Stimulated activated CD8-positive, alpha-beta memory T cell treated with anti-CD3 and anti-CD28 coated beads, Interleukin-15, amount 100 ng/mL, for 24 hours (primary cell): ENCODE results near the gene MZT1.
A peak's percentile ranks its signal among the peaks of the same experiment; 100 is the strongest.
"Not testable (repeated sequence)": the region's sequence is repeated elsewhere in the genome, so short reads cannot be mapped to it uniquely, and the experiment has no call there.

Source experiments
- DNase-seq: peaks from one replicate; pipeline ENCODE4 v3.0.0-alpha.2; 2020; ENCODE audit warnings: low read depth

MZT1 gene, protein sequence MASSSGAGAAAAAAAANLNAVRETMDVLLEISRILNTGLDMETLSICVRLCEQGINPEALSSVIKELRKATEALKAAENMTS

DNA sequence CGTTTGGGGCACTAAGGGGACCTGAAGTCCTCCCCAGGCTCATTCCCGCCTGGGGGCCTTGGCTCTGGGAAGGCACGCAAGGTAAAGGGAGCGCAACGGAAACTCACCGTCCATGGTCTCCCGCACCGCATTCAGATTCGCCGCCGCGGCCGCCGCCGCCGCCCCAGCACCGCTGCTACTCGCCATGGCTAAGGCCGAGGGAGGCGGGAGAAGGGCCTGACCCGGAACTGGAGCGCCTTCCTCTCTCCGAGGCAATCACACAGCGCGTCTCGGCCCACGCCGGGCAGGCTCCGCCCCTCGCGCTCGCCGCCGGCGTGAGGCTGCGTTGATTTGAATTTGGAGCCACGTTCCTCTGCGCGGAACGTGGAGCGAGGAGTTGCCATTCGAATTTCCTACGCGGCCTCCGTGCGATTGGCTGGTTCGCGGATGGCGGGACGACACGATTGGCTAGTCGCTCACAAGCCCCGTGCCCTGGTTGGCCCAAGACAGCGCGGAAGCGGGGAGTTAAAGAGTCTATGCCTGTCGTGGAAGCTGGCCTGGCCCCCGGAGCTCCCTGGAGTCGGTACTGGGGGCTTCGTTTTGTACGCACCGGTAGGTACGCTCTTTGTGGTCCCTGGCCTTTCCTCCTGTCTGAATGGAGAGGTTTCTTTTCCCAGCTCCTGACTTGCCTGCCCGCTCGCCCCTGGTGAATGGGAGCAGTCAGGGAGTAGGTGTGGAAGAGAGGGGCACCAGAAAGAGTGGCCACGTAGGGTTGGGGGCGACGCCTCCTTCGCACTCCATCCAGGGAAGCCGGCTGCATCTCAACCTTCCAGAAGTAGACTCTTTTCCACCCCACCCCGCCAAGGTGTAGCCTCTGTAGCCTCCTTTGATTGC lies at the start of gene MZT1, which contains the start of gene BORA:
Gene MZT1, minus strand, starts transcription at position 213 of the 873 bp plus-strand sequence. Its CDS starts 27 bp downstream, at position 186.
Gene BORA, plus strand, starts transcription at position 507 of the 873 bp plus-strand sequence. CDS start 1,018 bp downstream, outside the sequence.
- peak; percentile 80 for DNase-seq

DNA sequence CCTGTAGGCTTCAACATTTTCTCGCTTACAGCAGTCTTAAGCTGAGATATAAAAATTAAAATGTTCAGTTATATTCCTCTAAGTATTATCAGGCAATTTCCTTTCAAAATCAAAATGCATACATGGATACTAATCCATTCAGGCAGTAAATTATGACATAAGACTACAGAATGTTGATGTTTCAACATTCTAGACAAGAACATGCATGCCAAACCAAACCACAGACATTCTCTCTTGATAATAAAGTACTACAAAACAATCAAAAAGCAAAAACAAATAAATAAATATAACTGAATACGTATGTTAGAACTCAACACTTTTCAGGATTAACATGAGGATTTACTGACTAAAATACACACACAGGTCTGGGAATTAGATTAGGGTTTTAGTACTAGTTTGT lies 46.6 kb upstream of the MZT1 start:
- DNase-seq: no peak

DNA sequence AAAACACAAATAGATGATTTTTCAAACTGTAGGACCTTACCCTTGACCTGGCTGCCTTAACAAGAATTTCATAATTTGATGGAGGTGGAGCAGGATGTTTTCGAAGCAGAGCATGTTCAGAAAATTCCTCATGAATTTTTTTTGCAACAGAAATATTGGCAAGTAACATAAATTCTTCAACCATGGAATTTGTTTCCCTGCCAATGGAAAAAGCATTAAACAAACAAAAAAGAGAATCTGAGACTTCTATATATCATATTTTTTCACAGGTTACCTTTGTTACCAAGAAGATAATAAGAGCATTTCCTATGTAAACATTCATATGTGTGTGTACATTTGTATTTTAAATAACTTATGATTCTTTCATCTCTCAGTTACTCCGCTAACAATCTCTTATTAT lies 36.0 kb upstream of the MZT1 start:
- no peak for DNase-seq

DNA sequence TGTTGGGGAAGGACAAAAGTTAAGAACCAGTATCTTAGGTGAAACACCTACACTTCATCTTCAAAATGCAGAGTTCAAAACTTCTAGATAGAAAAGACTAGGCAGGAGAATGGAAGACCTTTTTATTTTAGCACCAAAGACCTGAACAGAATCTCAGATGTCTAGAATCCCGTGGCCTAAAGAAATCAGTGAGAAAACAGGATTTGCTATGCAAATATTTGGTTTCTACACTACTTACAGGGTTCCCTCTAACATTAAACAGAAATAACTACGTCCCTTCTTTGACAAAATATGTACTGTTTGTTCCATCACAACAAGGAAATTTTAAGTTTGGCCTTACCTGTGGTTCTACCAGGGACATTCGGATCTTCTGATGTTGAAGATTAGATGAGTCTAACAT lies 32.8 kb upstream of the MZT1 start:
- DNase-seq: no peak

DNA sequence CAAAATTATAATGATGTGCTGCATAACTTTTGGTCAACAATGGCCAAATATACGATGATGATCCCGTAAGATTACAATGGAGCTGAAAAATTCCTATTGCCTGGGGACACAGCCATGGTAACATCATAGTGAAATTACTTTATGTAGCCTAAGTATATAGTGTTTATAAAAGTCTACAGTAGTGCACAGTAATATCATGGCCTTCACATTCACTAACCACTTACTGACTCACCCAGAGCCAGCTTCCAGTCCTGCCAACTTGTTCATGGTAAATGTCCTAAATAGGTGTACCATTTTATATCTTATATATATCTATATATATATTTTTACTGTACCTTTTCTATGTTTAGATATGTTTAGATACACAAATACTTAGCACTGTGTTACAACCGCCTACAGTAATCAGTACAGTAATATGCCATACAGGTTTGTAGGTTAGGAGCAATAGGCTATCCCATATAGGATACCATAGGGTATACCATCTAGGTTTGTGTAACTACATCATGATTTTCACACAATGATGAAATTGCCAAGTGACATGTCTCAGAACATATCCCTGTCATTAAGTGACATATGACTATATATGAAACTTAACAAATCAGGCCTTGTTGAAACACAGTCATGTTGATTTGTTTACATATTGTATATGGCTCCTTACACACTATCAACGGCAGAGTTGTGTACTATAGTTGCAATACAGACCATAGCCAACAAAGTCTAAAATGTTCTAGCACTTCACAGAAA lies 30.5 kb upstream of the MZT1 start:
- DNase-seq: no peak

DNA sequence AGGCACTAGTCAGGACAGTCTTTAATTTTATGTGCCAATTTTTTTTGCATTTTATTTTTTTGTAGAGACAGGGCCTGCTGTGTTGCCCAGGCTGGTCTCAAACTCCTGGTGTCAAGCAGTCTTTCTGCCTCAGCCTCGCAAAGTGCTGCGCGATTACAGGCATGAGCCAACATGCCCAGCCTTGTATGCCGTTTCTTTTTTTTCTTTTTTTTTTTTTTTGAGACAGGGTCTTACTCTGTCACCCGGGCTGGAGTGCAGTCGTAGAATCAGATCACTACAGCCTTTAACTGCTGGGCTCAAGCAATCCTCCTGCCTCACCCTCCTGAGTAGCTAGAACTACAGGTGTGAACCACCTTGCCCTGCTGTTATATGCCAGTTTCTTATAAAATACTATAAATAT lies 26.7 kb upstream of the MZT1 start:
- no peak for DNase-seq

DNA sequence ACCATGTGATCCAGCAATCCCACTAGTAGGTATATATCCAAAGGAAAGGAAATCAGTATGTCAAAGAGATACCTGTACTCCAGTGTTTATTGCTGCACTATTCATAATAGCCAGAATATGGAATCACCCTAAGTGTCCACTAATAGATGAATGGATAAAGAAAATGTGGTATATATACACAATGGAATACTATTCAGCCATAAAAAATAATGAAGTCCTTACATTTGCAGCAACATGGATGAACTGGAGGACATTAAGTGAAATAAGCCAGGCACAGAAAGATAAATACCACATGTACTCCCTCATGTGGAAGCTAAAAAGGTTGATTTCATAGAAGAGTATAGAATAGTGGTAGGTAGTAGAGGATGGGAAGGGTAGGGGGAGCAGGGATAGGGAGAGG lies 23.8 kb upstream of the MZT1 start:
- DNase-seq: no peak

DNA sequence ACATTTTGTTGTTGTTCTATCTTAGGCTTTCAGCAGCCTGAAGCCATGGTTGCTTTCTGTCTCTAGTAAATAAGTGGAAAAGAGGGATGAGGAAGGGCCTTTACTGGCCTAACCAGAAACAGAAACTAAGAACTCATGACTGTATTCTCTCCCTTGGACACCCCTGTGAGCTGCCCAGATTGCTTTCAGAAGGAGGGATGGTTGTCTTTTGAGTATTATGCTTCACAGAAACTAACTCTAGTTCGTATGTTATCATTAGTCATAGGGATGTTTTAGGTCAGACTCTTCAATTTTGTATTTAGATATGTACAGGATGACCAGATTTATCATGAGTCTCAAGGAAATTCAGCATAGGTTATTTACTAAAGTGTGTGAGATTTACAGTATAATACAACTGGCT lies 17.8 kb upstream of the MZT1 start:
- DNase-seq: no peak

DNA sequence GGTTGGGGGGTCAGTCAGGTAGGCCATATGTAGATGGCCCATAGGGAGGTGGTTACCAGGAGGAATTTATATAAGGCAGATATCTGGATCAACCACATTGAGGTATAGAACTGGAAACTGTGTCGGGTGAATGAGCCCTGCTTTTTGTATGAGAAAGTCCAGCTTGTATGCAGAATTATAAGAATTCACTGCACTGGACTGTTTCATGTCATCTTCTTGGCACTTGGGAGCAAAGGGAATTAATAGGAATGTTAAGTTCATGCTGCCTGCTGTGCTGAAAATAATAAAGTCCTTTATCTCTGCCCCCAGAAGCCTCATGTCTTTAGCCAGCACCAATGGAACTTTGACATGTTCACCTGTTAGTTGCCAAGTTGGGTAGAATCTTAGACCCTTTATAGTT lies 12.6 kb upstream of the MZT1 start:
- DNase-seq: no peak

DNA sequence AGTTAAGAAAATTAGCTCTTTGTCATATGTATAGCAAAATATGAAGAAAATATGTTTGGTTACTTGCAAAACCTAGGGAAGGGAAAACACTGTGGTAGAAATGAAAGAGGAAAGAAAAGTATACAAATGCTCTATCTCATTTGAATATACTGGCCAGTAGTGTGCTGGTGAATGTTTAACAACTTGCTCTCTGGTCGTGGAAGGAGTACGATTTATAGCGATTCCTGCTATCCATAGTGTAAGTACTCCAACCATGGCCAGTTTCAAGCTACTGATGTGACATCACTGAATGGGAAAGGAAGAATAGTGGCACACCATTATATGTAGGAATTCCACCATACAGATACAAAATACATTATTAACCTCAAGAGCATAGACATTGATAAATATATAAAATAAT lies 9.6 kb upstream of the MZT1 start:
- DNase-seq: no peak

DNA sequence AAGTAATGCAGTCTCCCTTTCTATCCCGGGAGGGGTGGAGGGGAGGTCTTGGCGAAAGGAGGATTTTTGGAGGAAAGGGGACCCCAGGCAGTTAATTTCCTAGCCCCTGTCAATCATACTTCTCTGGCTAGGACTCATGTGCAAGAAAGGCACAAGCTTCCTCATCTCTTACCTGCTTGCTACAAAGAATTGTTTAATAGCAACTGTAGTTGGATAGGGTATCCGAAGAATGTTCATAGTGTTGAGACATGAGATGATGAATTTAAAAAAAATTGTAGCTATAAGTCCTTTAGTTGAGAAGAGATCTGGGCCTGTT lies 819 bp upstream of the MZT1 start:
- DNase-seq: no peak

DNA sequence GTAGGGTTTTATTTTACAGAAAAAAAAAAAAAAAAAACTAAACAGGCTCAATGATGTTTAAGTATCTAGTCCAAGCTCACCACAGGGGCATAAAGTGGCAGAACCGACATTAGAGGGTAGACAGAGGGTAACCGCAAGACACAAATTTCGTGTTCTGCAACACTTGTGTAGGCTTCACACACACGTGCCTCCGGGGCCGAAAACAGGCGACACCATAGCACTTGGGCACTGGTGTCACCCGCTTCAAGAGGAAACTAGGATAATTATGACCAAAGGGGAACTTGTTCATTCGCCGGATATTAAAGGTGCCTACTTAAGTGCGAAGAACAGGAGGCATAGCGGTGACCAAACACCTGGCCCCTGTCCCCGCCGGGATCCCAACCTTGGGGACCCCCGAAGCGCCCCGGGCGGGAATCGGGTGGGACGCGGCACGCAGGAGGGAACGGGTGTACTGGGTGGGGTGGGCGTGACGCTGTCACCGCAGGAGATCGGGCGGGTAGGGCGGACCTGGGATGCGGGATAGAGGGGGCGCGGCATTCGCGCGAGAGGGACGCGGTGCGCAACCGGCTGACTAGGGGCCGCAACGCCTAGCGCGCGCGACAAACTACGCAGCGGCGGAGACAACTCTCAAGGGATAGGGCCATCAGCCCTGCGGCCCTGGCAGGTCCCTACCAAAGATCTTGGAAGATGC lies 558 bp downstream of the MZT1 start:
- DNase-seq: peak; percentile 8

DNA sequence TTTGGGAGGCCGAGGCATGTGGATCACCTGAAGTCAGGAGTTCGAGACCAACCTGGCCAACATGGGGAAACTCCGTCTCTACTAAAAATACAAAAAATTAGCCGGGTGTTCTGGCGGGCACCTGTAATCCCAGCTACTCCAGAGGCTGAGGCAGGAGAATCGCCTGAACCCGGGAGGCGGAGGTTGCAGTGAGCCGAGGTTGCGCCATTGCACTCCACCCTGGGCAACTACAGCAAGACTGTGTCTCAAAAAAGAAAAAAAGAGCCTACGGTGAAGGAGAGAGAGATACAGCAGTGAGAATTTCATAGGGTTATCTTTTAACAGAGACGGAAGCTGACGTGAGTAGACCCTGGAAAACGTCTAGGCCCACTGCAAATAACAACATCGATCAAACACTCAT lies 1.2 kb downstream of the MZT1 start:
- not testable (repeated sequence) for DNase-seq

DNA sequence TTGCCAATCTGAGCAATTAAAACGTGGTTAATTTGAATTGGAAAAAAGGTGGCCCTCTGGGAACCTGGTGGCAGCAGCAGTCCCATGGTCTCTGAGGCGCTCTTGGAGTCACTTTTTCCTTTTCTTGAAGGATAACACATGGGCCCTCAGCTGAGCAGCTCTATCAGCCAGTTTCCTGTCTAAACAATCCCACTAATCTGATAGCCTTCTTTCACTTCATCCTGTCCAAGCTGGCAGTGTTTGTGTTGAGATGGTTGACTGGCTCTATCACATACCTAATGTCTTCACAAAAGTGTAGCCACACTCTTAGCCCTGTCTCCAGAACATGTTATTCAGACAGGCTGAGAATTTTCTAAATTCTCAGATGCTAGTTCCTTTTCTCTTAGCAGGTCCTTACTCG lies 10.7 kb downstream of the MZT1 start:
- no peak for DNase-seq

DNA sequence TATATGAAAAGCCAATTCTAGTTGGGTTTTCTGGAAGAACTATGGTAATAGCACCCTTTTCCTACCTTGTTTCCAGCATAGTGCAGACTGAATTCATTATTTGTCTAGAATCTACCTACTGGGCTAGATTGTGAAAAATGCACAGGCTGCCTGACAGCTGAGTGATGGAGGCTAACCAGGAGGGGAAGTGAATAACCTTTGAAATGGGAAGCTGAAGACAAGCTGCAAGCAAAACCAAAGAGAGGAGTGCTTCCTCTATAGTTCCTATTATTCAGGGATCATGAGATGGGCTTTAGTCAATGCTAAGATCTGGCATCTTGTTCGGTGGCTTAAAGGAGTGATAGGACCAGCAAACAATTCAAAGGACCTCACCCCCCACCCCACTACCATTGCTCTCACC lies 26.9 kb downstream of the MZT1 start:
- no peak for DNase-seq

DNA sequence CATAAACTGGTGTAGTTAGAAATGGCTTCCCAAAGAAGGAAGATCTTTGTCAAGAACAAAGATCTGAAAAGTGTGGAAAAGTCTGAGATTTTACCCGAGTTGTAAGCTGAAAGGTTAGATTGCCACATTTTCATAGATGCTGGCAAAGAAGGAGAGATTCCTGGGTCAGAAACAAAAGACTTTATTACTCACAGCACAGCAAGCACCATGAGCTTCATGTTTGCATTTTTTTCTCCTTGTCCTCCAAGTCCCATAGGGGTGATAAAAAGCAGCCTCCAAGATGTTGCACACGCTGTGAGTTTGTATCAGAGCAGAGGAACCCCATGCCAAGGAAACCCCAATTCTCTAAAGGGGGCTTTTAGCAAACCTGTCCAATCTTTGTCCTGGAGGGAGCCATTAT lies 29.3 kb downstream of the MZT1 start:
- DNase-seq: no peak

DNA sequence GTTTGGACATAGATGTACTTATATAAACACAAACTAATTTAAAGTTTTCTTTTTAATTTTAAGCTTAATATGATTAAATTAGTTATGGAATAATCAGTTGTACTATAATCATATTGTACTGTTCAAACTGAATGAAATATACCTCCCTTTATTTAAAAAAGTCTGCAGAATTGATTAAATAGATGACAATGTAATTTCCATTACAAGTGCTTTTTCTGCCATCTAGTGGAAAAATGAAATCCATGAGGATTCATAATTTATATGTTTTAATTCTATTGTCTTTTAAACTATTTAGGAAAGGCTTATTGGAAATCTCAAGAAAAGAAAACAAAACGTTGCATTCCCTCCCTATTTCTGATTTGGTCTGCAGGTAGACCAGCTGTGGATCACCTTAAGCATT lies 30.9 kb downstream of the MZT1 start:
- DNase-seq: no peak

DNA sequence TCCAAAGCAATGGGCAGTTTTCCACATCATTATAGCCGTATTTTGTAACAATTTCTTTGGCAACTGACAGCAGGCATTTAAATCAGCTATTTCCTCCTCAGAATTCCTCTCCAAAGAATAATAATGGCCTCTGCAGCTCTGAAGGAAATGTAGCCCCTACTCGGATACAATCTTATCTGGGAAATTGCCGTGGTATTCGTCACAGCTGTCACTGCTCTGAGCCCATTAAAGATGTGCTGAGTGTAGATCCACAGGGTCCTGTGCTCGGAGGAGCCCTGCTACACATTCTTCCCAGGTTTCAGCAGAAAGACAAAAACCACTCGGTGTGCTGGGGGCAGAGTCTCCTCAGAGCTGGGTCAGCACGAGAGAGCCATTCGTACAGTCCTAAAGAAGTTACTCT lies 33.1 kb downstream of the MZT1 start:
- DNase-seq: no peak

DNA sequence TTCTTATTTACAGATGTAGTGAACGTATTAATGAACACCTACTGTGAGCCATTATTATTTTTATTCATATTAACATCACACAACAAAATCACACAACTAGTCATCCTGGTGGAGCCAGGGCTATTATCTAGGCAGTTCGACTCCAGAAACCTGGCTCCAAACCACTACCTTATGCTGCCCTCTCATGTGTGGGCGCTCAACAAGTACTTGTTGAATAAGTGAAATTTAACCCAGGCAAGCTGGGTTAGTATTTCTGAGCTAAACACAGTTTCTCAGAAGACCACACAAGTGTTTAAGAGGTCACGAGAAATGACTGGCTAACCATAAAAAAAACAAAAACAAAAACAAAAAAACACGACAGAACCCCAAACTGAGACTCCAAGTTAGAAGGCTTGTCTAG lies 33.6 kb downstream of the MZT1 start:
- no peak for DNase-seq

DNA sequence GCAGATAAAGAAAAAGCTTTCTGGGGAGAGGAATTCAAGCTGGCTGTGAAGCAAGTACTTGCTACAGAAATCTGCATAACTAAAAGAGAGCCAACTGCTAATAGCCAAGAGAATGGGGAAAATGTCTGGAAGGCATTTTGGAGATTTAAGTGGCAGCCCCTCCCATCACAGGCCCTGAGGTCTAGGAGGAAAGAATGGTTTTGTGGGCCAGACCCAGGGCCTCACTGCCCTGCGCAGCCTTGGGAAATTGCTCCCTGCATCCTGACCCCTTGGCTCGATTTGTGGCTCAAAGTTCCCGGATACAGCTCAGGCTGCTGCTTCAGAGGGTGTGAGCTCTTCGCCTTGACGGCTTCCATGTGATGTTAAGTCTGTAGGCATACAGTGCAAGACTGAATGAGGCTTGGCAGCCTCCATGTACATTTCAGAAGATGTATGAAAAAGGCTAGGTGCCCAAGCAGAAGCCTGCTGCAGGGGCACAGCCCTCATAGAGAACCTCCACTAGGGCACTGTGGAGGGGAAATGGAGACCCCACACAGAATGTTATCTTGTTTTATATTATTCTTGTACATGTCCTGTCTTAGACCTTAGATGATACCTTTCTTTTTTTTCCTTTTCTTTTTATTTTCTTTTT lies 34.4 kb downstream of the MZT1 start:
- no peak for DNase-seq

DNA sequence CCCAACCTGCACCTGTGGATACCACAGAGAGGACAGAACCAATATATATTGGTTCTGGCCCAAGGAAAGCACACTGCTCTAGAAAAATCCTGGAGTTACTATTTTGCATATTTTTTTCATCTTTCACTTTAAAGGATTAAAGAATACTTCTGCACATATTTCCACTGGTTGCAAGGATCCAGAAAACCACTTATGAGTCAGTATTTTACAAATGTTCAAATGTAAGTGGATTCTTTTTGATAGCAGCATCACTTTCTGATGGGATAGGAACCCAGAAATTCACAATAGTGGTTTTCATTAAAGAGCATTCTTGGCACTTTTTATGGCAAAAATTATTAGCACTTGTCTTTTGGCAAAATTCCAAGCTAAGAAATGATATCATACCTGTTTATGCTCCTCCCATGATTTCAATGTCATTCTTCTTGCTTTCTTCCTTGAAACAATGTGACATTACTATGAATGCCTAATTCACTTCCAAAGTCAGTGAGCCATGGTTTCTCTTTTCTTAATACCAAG lies 38.2 kb downstream of the MZT1 start:
- no peak for DNase-seq

DNA sequence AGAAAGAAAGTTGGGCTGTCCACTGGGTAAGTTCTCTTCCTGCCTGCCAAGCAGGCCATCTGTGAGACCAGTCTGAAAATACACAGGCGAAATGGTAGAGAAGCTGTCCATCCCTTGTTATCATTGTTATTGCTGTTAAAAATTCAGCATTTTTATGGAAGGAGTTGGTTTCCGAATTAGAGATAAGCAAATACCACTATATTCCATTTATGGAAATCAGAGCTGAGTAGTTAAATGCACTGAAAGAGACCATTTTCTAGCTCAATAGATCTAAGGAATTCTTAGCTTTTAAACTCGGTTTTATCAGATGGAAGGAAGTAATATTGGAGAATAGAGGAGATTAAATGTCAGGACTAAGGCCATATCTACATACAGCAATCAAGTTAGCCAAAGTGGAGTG lies 40.7 kb downstream of the MZT1 start:
- DNase-seq: no peak
